IPS-NIHi11 (cell line): ENCODE data around the gene PEX11A.
"Not testable (repeated sequence)": the region's sequence is repeated elsewhere in the genome, so short reads cannot be mapped to it uniquely, and the experiment has no call there.

Experiments used
- DNase-seq: peaks from one replicate; pipeline ENCODE4 v3.0.0; 2012; ENCODE audit warnings: mixed read lengths, low spot score

The PEX11A gene, protein sequence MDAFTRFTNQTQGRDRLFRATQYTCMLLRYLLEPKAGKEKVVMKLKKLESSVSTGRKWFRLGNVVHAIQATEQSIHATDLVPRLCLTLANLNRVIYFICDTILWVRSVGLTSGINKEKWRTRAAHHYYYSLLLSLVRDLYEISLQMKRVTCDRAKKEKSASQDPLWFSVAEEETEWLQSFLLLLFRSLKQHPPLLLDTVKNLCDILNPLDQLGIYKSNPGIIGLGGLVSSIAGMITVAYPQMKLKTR

DNA sequence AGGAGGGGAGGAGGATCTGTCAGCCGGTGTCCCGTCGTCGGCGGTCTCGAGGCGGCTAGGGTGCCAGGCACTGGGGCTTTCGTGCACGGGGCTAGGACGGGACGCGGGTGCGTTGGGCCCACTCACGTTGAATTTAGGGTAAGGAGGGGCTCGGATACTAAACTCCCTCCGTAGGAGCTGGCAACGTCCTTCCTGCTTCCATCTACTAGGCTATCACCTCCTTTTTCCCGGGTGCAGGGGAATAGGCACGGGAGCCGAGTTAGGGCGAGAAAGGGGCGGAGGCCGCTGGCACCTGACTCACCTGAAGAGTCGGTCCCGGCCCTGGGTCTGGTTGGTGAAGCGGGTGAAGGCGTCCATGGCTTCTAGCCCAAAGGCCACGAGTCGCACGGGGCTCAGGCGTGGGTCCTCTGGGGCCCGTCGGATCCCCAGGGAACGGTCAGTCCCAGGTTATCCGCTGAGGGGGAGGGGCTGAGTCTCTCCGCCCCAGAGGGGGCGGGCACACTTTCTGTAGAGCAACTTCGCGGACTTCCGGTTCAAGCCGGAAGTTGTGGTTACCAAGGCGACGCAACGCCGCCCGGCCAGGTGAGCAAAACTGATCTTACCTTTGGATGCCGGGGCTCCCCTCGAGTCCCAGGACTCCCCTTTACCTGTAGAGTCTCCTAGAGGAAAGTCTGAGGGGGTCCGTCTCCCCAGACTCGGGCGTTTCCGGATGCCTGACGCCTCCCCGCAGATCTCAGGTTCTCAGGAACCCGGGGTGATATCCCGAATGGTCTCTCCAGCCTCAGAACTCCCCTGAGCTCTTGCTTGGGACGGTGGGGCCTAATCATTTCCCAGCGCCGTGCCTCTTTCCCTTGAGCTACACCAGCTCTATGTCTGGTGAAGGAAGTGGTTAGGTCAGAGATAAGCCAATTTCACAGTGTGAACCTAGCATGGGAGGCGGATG is at the start of gene PEX11A, which contains the start of gene WDR93:
Gene PEX11A (minus strand): TSS at position 479 of the 943 bp plus-strand sequence. CDS start 122 bp downstream, at position 357.
Gene WDR93 (plus strand): TSS at position 536 of the 943 bp plus-strand sequence. CDS start 10,936 bp downstream, outside the sequence.
- DNase-seq, result peak; percentile 93

DNA sequence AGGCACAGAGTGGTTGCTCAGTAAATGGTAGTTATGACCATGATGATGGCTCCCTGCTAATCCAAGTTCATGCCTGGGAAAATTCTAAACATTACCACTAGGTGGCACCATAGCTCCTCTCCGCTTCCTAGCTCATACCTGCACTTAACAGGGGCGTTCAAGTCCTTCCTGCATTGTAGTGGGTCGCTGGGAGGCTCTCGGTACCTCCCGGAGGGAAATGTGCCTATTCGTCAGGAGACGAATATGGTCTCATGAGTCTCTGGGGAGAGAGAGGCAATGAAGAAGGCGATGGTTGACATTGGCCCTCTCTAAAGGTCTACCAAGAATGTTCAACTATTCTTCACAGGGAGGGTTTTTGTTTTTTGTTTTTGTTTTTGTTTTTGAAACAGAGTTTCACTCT is 49.6 kb upstream of the PEX11A start:
- DNase-seq, result peak; percentile 86

DNA sequence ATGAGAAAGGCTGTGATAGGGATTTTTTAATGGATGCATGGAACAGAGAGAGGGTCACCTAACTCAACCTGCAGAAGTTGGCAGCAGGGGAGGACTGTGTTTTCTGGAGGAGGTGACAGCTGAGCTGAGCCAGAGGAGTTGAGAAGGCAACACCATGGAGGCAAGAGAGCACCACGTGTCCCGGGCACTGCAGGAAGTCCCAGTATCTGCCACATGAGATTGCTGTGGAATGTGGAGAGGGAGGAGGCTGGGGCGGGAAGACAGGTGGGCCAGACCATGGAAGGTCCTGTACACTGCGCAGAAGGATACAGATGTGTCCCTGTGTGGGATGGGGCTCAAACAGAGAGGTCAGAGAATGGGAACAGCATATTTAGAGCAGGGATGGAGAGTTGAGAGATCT is 45.2 kb upstream of the PEX11A start:
- DNase-seq, result no peak

DNA sequence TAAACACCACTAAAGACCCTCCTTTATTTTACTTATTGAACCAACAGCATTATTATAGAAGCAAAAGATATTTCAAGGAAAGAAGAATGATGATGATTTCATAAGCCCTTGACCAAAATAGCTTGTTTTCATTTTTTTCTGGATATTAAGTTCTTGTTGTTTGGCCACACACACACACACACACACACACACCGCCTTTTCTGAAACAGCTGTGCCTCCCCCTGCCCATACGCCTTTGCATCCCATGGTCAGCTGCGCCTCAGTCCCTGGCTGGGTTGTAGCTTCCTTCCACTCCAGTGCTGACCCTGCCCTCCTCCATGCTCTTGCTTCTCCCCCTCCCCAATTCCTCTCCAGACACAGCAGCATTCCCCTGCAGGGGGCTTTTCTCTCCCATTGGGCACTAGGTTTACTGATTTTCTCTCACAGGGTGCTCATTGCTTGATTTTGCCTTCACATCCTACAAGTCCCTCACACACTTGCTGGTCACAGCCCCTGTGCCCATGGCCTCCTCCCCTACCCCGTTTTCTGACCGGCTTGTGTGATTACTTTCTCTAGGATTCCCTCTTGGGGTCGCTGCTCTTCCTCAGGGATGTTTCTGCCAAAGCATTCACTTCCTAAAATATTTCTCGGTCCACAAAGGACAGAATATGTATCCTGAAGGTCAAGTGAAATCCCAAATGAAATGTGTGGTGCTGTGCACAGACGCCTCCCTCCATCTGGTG is 42.1 kb upstream of the PEX11A start:
- DNase-seq, result no peak

DNA sequence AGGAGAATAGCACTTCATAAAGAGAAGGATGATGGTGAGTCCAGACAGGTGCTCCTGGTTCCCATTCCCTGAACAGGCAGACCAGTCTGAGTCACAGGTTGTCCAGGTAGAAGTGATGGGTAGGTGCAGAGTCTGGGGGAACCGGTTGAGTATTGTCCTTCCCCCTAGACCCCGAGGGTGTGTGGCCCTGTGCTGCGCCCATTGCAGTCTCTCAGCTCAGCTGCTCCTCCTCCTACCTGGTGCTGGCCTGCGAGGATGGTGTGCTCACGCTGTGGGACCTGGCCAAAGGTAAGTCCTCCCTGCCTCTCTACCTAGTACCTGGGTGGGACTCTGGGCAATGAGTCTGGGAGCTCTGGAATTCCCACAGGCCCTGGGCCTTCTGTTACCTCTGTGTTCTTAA is 40.7 kb upstream of the PEX11A start:
- DNase-seq, result no peak

DNA sequence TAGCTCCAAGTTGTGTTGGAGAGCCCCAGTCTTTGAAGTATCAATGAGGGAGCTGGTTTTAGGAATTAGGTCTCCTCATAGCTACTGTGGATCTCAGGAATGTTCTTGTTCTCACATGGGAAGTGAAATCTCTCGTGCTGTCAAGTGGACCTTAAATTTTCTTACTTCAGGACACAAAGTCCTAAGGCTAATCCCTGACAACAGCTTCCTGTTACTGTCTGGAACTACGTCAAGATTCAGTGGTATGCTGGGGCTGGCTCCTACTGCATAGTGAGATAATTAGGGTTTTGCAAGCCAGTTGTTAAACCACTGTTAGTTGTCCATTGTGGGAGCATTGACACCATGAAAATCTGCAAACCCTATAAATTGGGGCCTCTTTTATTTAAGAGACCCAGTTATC is 37.7 kb upstream of the PEX11A start:
- DNase-seq, result no peak

DNA sequence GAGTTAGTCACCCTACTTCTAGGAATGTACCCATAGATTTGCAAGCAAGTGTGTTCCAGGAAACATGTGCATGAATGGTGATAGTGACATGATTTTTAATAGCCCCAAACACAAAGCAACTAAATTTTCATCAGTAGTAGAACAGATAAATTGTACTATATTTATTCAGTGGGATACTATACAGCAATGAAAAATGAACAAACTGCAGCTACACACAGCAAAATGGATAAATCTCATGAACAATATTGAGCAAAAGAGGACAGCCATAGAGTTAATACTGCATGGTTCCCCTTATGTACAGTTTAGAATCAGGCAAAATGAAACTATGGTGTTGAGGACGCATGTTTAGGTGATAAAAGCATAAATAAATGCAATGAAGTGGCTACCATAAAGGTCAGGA is 34.5 kb upstream of the PEX11A start:
- no peak for DNase-seq

DNA sequence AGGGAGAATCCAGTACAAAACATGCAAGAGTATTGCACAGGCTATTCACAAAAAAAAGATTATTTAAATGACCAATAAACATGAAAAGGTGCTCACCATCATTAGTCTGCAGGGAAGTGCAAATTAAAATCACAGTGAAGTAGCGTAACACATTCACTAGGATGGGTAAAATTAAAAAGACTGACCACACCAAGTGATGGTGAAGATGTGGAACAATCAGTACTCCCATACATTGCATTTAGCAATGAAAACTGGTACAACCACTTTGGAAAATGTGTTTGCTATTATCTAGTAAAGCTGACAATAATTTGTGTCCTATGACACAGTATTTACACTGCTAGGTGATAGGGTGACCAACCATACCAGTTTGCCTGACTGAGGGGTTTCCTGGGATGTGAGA is 34.1 kb upstream of the PEX11A start:
- DNase-seq, result no peak

DNA sequence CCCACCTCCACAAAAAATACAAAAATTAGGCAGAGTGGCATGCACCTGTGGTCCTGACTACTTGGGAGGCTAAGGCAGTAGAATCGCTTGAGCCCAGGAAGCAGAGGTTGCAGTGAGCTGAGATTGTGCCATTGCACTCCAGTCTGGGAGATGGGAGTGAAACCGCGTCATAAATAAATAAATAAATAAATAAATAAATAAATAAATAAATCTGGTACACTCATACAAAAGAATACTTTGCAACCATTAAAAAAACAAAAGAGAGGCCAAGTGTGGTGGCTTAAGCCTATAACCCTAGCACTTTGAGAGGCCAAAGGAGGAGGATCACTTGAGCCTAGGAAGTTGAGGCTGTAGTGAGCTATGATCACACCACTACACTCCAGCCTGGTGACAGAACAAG is 32.5 kb upstream of the PEX11A start:
- no peak for DNase-seq

DNA sequence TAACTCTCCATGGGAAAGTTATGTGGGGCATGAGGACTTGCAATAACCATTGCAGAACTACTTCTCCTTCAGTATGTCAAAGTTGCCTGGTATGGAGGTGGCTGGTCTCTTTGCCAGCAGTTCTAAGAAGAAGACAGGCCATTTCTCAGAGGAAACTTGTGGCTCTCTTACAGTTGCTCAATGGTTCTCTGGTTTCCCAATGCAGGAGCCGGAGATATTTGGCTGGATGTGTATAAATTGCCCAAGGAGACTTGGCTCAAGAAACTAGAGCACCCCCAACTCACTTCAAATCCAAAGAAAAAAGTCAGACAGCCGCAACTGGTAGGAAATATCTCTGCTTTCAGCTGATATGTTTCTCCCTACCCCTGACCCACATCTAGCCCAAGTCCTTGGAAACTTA is 24.2 kb upstream of the PEX11A start:
- DNase-seq, result no peak

DNA sequence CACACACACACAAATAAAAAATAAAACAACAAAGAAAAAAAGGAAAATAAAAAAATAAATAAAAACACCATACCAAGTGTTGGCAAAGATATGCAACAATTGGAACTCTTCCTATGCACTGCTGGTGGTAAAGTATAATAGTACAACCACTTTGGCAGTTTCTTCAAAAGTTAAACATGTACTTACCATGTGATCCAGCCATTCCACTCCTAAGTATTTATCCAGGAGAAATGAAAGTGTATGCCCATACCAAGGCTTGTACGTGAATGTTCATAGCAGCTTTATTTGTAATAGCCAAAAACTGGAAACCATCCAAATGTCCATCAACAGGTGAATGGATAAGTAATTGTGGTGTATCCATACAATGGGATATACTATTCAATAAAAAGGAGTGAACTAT is 17.0 kb upstream of the PEX11A start:
- DNase-seq, result no peak

DNA sequence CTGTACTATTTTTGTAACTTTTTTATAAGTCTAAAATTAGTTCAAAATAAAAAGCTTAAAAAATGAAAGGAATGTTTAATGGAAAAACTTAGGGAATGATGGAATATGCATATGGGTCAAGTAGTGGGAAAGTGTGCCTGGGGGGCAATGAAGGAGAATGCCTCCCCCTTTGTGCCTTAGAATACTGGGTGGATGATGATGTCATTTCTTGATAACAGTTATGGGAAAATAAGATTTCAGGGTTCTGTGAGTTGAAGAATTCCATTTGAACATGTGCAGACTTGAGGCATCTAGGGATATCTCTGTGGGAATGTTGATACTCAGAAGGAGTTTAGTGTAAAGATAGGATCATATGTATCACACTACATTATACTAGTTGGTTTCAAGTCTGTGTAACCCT is 13.9 kb upstream of the PEX11A start:
- no peak for DNase-seq

DNA sequence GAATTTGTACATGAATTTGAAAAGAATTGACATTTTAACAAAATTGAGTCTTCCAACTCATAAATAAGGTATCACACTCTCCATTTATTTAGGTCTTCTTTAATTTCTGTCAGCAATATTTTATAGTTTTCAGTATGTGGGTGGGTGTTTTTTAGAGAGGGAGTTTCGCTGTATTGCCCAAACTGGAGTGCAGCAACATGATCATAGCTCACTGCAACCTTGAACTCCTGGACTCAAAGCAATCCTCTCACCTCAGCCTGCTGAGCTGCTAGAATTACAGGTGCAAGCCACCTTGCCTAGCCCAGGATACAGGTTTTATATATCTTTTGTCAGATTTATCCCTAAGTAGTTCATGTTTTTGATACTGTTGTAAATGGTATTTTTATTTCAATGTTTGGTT is 4.6 kb upstream of the PEX11A start:
- no peak for DNase-seq

DNA sequence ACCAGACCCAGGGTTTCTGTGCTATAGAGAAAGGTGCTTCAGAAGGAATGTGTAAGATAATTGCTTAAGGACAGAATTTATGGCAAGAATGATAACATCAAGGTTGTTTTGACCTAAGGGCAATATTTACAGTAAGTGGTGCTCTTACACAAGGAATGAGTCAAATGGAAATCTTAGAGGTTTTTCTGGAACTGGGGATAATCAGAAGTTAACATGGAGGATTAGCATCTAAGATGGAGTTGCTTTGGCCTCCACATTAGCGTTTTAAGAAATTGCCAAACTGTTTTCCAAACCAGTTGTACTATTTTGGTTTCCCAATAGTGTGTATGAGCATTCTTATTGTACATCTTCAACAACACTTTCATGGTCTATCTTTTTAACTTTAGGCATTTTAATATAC is 3.1 kb upstream of the PEX11A start:
- no peak for DNase-seq

DNA sequence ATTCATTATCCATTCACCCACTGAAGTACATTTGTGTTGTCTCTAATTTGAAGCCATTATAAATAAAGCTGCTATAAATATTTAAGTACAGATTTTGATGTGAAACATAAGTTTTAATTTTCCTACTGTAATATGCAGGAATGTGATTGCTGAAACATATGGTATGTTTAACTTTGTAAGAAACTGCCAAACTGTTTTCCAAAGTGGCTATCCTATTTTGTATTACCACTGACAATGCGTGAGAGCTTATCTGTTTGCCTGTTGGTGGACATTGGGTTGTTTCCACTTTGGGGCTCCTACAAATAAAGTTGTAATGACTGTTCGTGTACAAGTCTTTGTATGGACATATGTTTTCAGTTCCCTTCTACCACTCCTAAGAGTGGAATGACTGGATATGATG is 2.5 kb upstream of the PEX11A start:
- no peak for DNase-seq

DNA sequence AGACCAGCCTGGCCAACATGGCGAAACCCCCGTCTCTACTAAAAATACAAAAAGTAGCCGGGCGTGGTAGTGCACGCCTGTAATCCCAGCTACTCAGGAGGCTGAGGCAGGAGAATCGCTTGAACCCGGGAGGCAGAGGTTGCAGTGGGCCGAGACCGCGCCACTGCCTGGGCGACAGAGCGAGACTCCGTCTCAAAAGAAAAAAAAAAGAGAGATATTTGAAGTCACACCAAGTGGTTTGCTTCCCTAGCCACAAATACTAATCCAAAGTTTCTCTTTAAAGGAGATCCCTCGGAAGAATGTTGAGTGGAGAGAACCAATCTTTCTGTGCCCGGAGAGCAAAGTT is 651 bp downstream of the PEX11A start:
- DNase-seq, result not testable (repeated sequence)

DNA sequence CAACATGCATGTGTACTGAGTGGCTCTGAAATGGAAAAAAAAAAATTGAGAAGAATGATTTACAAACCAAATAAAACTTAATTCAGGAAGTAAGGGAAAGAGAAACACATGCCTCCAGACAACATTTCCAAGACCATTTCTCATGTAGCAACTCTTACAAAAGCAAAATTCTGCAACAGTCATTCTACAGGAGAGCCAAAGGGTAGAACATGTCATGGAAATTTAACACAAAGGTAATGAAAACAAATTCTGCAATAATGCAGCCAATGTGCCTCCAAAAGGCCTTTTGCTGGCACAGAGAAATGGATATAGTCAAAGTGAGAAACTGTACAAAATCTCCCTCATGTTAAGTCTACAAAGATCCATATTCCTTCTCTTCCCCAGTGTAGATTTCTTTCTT is 4.0 kb downstream of the PEX11A start:
- no peak for DNase-seq

DNA sequence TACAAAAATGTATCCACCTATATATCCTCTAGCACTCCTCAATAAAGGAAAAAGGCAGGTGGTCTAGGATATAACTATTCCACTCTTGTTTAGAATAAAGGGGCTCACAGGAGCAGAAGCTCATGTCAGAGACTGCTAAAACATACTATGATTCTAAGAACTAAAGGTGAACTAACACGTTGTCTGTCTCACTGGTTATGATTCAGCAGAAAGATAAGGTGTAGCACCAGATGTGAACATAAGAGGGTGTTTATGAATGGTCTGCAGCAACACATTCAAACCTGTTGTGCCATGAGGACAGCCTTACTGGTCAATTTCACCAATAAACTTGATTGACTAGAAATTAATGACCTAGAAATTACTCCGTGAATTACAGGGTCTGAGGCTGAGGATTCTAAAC is 4.6 kb downstream of the PEX11A start:
- no peak for DNase-seq

DNA sequence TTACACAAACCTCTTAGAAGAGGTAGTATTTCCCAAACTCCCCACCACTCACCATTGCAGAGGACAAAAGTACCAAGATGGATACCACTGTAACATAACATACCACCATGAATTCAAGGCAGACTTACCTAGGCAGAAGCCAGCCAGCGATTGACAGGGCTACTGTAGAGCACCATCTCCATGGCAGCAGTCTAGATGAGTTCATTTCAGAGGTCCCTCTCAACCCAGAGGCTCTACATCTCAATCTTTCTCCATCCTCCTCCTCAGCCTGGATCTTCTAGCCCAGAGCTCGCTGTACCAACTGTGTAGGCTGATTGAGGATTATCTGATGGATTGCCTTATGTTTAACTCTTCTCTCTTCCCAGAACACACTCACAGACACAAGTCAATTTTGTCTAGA is 9.4 kb downstream of the PEX11A start:
- DNase-seq, result no peak

DNA sequence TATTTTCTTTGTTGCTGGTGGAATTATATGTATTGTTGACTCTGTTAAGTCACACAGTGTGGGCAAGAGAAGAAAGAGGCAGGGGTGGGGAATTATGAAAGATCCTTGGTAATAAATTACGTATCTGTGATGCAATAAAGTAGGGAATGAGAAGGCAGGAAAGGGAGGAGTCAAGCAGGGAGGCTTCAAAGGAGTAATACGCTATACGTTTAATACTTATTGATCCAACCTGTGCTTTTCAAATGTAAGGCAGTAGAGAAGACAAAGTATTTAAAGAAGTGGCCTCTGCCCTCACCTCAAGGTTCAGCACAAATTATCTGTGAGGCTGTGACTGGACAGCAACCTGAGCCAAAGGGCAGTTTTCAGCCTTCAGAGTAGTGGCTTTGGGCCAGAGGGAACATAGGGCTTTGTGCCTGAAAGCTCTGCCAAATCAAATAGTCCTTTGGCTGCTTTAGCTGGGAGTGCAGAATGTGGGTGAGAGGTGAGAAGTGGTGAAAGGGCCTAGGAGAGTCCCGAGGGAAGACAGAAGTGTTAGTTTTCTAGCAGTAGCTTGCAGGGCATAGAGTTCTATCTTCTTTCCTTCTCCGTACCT is 10.2 kb downstream of the PEX11A start:
- DNase-seq, result no peak

DNA sequence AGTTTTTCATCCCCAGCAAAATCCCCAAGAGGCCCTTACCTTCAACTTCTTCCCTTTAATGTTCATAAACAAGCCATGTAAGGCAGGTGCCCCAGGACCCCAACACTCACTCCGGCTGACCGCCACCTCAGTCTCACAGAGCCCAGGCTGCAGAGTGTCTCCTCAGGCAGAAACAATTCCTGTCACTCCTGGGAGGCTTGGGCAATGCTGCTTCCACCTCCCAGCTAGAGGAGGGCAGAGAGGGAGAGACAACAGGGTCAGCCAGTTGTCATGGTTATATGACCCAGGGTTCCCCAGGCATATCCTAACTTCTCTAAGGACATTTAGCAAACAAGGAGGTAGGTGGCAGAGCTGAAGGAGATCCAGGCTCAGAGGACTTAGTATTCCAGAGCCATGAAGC is 11.3 kb downstream of the PEX11A start, which contains the start of gene PLIN1:
Gene PLIN1 (minus strand): TSS at position 156 of the 400 bp plus-strand sequence. CDS start 1,878 bp downstream, outside the sequence.
- no peak for DNase-seq

DNA sequence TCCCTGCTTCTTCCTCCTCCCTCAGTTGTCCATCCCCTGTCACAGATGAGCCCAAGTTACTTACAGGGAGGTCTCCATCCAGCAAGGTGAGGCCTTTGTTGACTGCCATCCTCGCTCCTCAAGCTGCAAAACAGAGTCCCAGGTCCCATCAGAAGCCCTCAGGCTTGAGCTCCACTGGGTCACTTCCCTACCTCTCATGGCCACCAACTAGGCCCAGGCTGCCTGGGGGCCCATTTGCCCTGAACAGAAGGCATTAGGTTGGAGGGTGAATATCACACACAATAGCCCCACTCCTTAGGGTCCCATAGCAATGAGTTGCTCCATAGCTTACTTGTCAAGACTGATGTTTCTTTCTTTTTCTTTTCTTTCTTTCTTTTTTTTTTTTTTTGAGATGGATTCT is 13.2 kb downstream of the PEX11A start:
- DNase-seq, result no peak
